ENCODE data around the gene TNNI2.

Gene TNNI2

DNA sequence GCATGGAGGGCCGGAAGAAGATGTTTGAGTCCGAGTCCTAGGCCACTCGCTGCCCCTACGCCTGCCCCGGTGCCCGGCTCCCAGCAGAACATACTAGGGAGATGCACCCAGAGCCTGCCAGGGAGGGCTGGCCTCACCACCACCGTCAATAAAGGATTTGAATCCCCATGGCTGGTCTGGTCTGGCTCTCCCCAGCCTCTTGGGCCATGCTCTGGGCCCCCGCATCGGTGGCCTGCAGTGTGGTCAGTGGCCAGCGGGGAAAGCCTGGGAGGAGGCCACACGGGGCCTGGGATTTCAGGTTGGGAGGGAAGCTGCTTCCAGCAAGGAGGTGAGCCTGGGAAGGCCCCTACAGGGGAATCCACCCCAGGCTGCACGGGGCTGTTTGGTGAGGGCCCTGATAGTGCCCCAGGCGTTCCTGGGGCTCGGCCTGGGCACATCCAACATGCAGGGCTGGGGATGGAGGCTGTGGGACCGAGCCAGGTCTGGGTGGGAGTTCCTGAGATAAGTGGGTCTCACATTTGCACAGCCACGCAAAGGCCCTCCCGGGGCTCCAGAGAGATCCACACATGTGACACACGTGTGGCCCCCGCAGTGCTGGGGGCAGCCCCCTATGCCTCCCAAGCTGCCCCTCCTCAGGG, 2.8 kb downstream of the TNNI2 start:
- no peak overlapping the region for H3K4me3 ChIP-seq (ENCODE audit: low read depth, low read length)
- no peak overlapping the region for H3K27ac ChIP-seq (ENCODE audit: extremely low read depth, low read depth, low read length)
- no peaks in the 10 kb centered on the region for H3K4me1 ChIP-seq (ENCODE audit: control insufficient read depth, insufficient read depth, low read length)
- CTCF ChIA-PET: interaction anchor here (0.5 to 1.2 kb wide), 3 partner anchors 149 to 309 kb away, joined by 3 to 4 read pairs (median 3); no protein-coding TSS in a partner anchor
- POLR2A ChIA-PET: no interaction called here
- TF ChIP-seq, protein P1, sequence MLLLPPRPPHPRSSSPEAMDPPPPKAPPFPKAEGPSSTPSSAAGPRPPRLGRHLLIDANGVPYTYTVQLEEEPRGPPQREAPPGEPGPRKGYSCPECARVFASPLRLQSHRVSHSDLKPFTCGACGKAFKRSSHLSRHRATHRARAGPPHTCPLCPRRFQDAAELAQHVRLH (tag by site-specific recombination; IDR thresholded peaks at IDR 0.05): no peak
- no peak for TF ChIP-seq ZNF596 (tag by site-specific recombination; IDR thresholded peaks at IDR 0.05)
- TF ChIP-seq OSR2 (tag by site-specific recombination; IDR thresholded peaks at IDR 0.05): no peak
- TF ChIP-seq SP3 (tag by site-specific recombination; IDR thresholded peaks at IDR 0.05): no peak
- no peak for TF ChIP-seq ZNF174 (tag by site-specific recombination; IDR thresholded peaks at IDR 0.05)
- TF ChIP-seq, protein P2, sequence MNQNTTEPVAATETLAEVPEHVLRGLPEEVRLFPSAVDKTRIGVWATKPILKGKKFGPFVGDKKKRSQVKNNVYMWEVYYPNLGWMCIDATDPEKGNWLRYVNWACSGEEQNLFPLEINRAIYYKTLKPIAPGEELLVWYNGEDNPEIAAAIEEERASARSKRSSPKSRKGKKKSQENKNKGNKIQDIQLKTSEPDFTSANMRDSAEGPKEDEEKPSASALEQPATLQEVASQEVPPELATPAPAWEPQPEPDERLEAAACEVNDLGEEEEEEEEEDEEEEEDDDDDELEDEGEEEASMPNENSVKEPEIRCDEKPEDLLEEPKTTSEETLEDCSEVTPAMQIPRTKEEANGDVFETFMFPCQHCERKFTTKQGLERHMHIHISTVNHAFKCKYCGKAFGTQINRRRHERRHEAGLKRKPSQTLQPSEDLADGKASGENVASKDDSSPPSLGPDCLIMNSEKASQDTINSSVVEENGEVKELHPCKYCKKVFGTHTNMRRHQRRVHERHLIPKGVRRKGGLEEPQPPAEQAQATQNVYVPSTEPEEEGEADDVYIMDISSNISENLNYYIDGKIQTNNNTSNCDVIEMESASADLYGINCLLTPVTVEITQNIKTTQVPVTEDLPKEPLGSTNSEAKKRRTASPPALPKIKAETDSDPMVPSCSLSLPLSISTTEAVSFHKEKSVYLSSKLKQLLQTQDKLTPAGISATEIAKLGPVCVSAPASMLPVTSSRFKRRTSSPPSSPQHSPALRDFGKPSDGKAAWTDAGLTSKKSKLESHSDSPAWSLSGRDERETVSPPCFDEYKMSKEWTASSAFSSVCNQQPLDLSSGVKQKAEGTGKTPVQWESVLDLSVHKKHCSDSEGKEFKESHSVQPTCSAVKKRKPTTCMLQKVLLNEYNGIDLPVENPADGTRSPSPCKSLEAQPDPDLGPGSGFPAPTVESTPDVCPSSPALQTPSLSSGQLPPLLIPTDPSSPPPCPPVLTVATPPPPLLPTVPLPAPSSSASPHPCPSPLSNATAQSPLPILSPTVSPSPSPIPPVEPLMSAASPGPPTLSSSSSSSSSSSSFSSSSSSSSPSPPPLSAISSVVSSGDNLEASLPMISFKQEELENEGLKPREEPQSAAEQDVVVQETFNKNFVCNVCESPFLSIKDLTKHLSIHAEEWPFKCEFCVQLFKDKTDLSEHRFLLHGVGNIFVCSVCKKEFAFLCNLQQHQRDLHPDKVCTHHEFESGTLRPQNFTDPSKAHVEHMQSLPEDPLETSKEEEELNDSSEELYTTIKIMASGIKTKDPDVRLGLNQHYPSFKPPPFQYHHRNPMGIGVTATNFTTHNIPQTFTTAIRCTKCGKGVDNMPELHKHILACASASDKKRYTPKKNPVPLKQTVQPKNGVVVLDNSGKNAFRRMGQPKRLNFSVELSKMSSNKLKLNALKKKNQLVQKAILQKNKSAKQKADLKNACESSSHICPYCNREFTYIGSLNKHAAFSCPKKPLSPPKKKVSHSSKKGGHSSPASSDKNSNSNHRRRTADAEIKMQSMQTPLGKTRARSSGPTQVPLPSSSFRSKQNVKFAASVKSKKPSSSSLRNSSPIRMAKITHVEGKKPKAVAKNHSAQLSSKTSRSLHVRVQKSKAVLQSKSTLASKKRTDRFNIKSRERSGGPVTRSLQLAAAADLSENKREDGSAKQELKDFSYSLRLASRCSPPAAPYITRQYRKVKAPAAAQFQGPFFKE (tag by site-specific recombination; IDR thresholded peaks at IDR 0.05; ENCODE audit: borderline replicate concordance): no peak
- no peak for TF ChIP-seq ZNF423 (tag by site-specific recombination; IDR thresholded peaks at IDR 0.05)
- TF ChIP-seq ZSCAN23 (tag by site-specific recombination; IDR thresholded peaks at IDR 0.05): no peak
- no peak for TF ChIP-seq ZNF768 (tag by site-specific recombination; IDR thresholded peaks at IDR 0.05)
- no peaks in the 10 kb centered on the region for H3K36me3 ChIP-seq (ENCODE audit: control insufficient read depth in 2 of 2, insufficient read depth in 1 of 2, low read length in 2 of 2)
- no peaks in the 10 kb centered on the region for H3K9me3 ChIP-seq (ENCODE audit: control insufficient read depth, insufficient read depth, low read depth, low read length)

DNA sequence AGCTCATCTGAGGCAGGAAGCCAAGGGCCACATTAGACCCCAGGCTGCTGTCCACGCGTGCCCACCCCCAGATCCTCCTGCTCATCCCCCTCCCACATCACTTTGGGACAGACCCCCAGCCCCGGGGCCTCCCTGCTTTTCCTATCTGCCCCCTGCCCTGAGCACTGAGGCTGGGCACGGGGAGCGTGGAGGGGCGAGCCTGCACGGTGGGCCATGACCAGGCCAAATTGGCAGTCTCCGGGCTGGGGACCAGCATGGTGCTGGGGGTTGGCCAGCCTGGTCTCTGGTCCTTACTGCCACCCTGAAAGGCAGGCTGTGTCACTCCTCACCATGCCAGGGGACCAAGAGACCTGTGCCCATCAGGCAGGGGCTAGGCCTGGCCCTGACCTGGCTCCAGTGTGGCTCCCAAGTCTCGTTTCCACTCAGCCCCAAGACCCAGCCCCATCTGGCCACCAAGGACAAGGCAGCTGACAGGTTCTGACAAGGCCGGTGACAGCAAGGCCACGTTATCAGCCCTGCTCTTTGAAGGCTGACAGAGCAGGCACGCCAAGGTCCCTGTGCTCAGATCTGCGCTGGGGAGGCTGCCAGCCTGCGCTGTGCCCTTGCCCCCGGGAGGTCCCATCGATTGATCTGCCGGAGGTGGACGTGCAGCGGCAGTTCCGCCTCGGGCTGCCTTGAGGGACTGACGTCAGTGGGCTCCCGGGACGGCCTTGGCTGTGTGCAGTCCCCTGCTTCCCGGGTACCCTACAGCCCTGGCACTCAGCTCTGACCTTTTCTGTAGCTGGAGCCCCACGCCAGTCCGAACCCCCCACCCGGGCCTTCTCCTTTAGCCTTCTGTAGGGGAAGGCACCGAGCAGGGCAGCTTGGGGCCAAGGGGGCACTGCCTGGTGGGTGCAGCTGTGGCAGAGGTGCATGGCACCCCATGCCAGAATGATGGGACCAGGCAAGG, 3.6 kb downstream of the TNNI2 start:
- Histone ChIP-seq H3K36me3 (ENCODE audit: control insufficient read depth in 2 of 2, insufficient read depth in 1 of 2, low read length in 2 of 2) (no peaks in the 10 kb centered on the region), H3K9me3 (ENCODE audit: control insufficient read depth, insufficient read depth, low read depth, low read length) (no peaks in the 10 kb centered on the region), H3K27ac (ENCODE audit: extremely low read depth, low read depth, low read length) (no peak overlapping the region), H3K4me1 (ENCODE audit: control insufficient read depth, insufficient read depth, low read length) (no peaks in the 10 kb centered on the region), H3K4me3 (ENCODE audit: low read depth, low read length) (no peak overlapping the region)
- TF ChIP-seq ZXDB (tag by site-specific recombination; IDR thresholded peaks at IDR 0.05) (no peak), KLF9 (tag by site-specific recombination; IDR thresholded peaks at IDR 0.05; ENCODE audit: low read depth) (no peak), ZBTB8A (tag by site-specific recombination; IDR thresholded peaks at IDR 0.05) (no peak), KLF1 (tag by site-specific recombination; IDR thresholded peaks at IDR 0.05) (no peak), KLF8 (tag by site-specific recombination; IDR thresholded peaks at IDR 0.05) (no peak), OSR2 (tag by site-specific recombination; IDR thresholded peaks at IDR 0.05) (no peak), ZNF175 (tag by site-specific recombination; IDR thresholded peaks at IDR 0.05) (no peak), TRIM28 (IDR thresholded peaks at IDR 0.05; ENCODE audit: borderline replicate concordance, low read length) (no peak)
- TF ChIP-seq, protein P3, sequence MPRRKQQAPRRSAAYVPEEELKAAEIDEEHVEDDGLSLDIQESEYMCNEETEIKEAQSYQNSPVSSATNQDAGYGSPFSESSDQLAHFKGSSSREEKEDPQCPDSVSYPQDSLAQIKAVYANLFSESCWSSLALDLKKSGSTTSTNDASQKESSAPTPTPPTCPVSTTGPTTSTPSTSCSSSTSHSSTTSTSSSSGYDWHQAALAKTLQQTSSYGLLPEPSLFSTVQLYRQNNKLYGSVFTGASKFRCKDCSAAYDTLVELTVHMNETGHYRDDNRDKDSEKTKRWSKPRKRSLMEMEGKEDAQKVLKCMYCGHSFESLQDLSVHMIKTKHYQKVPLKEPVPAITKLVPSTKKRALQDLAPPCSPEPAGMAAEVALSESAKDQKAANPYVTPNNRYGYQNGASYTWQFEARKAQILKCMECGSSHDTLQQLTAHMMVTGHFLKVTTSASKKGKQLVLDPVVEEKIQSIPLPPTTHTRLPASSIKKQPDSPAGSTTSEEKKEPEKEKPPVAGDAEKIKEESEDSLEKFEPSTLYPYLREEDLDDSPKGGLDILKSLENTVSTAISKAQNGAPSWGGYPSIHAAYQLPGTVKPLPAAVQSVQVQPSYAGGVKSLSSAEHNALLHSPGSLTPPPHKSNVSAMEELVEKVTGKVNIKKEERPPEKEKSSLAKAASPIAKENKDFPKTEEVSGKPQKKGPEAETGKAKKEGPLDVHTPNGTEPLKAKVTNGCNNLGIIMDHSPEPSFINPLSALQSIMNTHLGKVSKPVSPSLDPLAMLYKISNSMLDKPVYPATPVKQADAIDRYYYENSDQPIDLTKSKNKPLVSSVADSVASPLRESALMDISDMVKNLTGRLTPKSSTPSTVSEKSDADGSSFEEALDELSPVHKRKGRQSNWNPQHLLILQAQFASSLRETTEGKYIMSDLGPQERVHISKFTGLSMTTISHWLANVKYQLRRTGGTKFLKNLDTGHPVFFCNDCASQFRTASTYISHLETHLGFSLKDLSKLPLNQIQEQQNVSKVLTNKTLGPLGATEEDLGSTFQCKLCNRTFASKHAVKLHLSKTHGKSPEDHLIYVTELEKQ (tag by site-specific recombination; IDR thresholded peaks at IDR 0.05; ENCODE audit: borderline replicate concordance): no peak
- ChIA-PET POLR2A (no interaction called here), CTCF (interaction anchor here (0.7 to 1.2 kb wide), 4 partner anchors 9 to 309 kb away, joined by 3 to 4 read pairs (median 3); no protein-coding TSS in a partner anchor)

Measured in HEK293 (cell line).